ENCODE measurements around the gene TMOD4. TPM values are rescaled to one million over a fixed set of nuclear protein-coding genes. Genes with fewer than 3 reads are reported as not detected.
A peak's percentile ranks its signal among the peaks of the same experiment; 100 is the strongest.

Gene TMOD4
- total and polyA plus RNA-seq, 9 of the 15 experiments (the other 6 are each of a cell fraction or from before 2014, with no cell fraction given), result 0.18 to 1.8 (median 1.1) TPM; not detected in 1

DNA sequence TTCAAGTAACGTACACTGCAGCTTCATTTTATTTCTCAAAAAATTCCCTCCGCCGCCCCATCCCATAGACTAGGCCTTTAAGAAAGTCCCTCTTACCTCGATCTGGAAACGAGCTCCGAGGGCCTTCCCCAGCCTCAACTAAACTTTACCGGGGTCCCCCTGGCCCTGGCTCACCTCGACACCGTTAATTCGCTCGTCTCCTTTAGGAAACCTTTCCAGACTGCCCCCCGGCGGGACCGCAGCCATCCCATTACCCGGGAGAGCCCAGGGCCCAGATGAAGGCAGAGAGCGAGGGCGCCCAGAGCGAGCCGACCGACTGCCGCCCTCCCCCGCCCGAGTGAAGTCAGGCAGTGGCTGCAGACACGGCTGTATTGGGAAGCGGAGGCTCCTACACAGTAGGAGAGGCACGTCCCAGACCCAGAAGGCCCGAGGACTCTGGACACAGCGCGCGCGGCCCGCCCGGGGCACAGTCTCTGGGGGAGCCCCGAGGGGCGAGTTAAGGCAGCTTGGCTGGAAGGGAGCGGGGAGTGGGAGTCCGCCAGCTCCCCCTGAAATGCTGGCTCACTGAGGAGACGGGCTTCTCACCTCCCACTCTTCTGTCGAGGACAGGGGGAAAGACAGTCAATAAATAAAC is 44.0 kb downstream of the TMOD4 start:
- no peaks in the 10 kb centered on the region for H3K9me1 ChIP-seq (ENCODE audit: control insufficient read depth, insufficient read depth, low read length)
- H3K27ac ChIP-seq (ENCODE audit: extremely low read depth, low read depth, low read length), result no peak overlapping the region
- DNase-seq (ENCODE audit: extremely low read depth in 1 of 4, low spot score in 3 of 4), result peak in 1 of 4 experiments; percentile 6
- no peak overlapping the region for H2AFZ ChIP-seq (ENCODE audit: low read depth, low read length)
- no peak for FAIRE-seq
- BruUV-seq (replicated peaks), result no TSS peak
- no peaks in the 10 kb centered on the region for H3K27me3 ChIP-seq (ENCODE audit: control insufficient read depth in 2 of 2, insufficient read depth in 2 of 2, low read length in 2 of 2)
- H3K79me2 ChIP-seq (ENCODE audit: control insufficient read depth, insufficient read depth, low read length), result no peaks in the 10 kb centered on the region
- POLR2A ChIA-PET, result interaction anchor here (0.7 to 1.7 kb wide), 5 partner anchors 12 to 62 kb away, joined by 3 to 6 read pairs (median 3); no protein-coding TSS in a partner anchor
- CTCF ChIA-PET (ENCODE audit: low intra/inter-chr PET ratio), result no interaction called here
- ATAC-seq, result no peak
- in situ Hi-C loops (cut with MboI), result no loop called here
- H3K4me3 ChIP-seq, result no peak overlapping the region
- 72% methylated on average over 26 of the region's 39 CpGs for WGBS (ENCODE audit: insufficient coverage, low coverage, missing lambda C conversion rate)
- intact Hi-C loops (cut with micrococcal nuclease), result no loop called here
- H3K4me2 ChIP-seq (ENCODE audit: insufficient read depth, low read length), result no peak overlapping the region
- no peak overlapping the region for H3K9ac ChIP-seq (ENCODE audit: insufficient read depth in 1 of 2, low read depth in 2 of 2, low read length in 2 of 2)
- H3K9me3 ChIP-seq (replicated peaks; ENCODE audit: control insufficient read depth, insufficient read depth, low read depth, low read length), result no peaks in the 10 kb centered on the region
- peaks cover 0 to 20% of the 10 kb centered on the region in 2 experiments; a peak in 2 of 5 replicates for H3K4me1 ChIP-seq (replicated peaks in 1 of 2; ENCODE audit: control insufficient read depth in 2 of 2, insufficient read depth in 2 of 2, low read length in 2 of 2)
- no peaks in the 10 kb centered on the region for H4K20me1 ChIP-seq (replicated peaks; ENCODE audit: control insufficient read depth, insufficient read depth, low read length)
- no peaks in the 10 kb centered on the region for H3K36me3 ChIP-seq (ENCODE audit: control insufficient read depth, insufficient read depth, low read length)
- TF ChIP-seq ID3 (CRISPR knock-in tag; IDR thresholded peaks at IDR 0.05), result no peak
- TF ChIP-seq ID3 (tag; IDR thresholded peaks at IDR 0.05), result no peak
- no peak for TF ChIP-seq KDM1A (IDR thresholded peaks at IDR 0.05)
- no peak for TF ChIP-seq KLF13 (tag; IDR thresholded peaks at IDR 0.05; ENCODE audit: borderline replicate concordance, low read depth)
- TF ChIP-seq, protein P1, sequence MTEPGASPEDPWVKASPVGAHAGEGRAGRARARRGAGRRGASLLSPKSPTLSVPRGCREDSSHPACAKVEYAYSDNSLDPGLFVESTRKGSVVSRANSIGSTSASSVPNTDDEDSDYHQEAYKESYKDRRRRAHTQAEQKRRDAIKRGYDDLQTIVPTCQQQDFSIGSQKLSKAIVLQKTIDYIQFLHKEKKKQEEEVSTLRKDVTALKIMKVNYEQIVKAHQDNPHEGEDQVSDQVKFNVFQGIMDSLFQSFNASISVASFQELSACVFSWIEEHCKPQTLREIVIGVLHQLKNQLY (CRISPR knock-in tag; conservative IDR thresholded peaks at IDR 0.05), result no peak
- TF ChIP-seq RFX1 (IDR thresholded peaks at IDR 0.05), result no peak
- no peak for TF ChIP-seq SFPQ (IDR thresholded peaks at IDR 0.05; ENCODE audit: low read depth, low read length)
- TF ChIP-seq, protein P2, sequence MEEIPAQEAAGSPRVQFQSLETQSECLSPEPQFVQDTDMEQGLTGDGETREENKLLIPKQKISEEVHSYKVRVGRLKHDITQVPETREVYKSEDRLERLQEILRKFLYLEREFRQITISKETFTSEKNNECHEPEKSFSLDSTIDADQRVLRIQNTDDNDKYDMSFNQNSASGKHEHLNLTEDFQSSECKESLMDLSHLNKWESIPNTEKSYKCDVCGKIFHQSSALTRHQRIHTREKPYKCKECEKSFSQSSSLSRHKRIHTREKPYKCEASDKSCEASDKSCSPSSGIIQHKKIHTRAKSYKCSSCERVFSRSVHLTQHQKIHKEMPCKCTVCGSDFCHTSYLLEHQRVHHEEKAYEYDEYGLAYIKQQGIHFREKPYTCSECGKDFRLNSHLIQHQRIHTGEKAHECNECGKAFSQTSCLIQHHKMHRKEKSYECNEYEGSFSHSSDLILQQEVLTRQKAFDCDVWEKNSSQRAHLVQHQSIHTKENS (CRISPR knock-in tag; IDR thresholded peaks at IDR 0.05), result no peak
